Nephron (organoid): ENCODE data around the gene MMP17.
"Not testable (repeated sequence)": the region's sequence is repeated elsewhere in the genome, so short reads cannot be mapped to it uniquely, and the experiment has no call there.

Experiments
- H3K27ac Mint-ChIP-seq, 3 experiments: 2 replicates each; pipeline ENCODE4 v1.8.0; 2020; ENCODE audit warnings: mixed read lengths in 3 of 3, mild to moderate bottlenecking in 2 of 3, moderate library complexity in 1 of 3
- H3K27me3 Mint-ChIP-seq: 2 replicates; pipeline ENCODE4 v1.8.0; 2021; ENCODE audit warnings: low read depth, mild to moderate bottlenecking, moderate library complexity, mixed read lengths
- H3K36me3 Mint-ChIP-seq: 2 replicates; pipeline ENCODE4 v1.8.0; 2020; ENCODE audit warnings: low read depth, mixed read lengths
- H3K4me1 Mint-ChIP-seq: 2 replicates; pipeline ENCODE4 v1.8.0; 2020; ENCODE audit warnings: mixed read lengths
- H3K4me3 Mint-ChIP-seq, 3 experiments: 2 replicates each; pipeline ENCODE4 v1.8.0; 2020; ENCODE audit warnings: mild to moderate bottlenecking in 3 of 3, mixed read lengths in 3 of 3, moderate library complexity in 2 of 3
- H3K9me3 Mint-ChIP-seq: 2 replicates; pipeline ENCODE4 v1.8.0; 2020; ENCODE audit warnings: mixed read lengths
- TF ChIP-seq, protein P1 (sequence below), 3 experiments: fragments of 200-600 bp; sonication (generic); IDR thresholded peaks; one replicate each; pipeline ENCODE4 v1.5.0; 2021; ENCODE audit warnings: antibody characterized with exemption in 3 of 3; ENCODE audit not compliant: unreplicated experiment in 3 of 3

The MMP17 gene

DNA sequence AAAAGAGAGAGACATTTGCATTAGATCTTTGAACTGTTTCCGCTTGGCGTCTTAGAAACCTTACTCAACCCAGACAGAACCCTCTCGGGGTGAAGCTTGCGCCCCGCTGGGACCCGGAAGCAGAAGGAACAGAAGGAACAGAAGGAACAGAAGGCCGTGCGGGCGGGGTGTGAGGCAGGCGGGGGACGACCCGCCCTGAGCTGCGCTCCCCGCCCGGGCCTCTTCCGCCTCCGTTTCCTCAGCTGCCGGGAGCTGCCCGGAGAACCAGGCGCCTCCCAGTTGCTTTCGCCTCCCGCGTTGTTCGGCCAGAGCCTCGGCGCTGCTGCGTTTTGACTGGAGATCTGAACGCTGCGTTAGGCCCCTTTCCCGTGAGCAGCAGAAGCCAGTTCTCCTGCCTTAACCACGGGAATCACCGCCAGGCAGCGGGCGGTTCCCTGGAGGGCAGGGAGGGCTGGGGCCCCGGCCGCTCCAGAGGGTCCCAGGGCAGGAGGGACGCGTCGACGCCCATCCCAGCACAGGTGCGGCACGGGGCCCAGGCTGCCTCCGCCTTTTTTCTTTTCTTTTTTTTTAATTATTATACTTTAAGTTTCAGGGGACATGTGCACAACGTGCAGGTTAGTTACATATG is 19.3 kb upstream of the MMP17 start:
- Mint-ChIP-seq H3K27me3 (peaks cover 9% of the 10 kb centered on the region), H3K4me3 (no peak overlapping the region), H3K9me3 (peaks cover 24% of the 10 kb centered on the region), H3K4me1 (peaks cover 4% of the 10 kb centered on the region), H3K36me3 (peaks cover 13% of the 10 kb centered on the region), H3K27ac (no peak overlapping the region)
- TF ChIP-seq, protein P1, sequence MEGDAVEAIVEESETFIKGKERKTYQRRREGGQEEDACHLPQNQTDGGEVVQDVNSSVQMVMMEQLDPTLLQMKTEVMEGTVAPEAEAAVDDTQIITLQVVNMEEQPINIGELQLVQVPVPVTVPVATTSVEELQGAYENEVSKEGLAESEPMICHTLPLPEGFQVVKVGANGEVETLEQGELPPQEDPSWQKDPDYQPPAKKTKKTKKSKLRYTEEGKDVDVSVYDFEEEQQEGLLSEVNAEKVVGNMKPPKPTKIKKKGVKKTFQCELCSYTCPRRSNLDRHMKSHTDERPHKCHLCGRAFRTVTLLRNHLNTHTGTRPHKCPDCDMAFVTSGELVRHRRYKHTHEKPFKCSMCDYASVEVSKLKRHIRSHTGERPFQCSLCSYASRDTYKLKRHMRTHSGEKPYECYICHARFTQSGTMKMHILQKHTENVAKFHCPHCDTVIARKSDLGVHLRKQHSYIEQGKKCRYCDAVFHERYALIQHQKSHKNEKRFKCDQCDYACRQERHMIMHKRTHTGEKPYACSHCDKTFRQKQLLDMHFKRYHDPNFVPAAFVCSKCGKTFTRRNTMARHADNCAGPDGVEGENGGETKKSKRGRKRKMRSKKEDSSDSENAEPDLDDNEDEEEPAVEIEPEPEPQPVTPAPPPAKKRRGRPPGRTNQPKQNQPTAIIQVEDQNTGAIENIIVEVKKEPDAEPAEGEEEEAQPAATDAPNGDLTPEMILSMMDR (IDR thresholded peaks at IDR 0.05; ENCODE audit: unreplicated experiment in 3 of 3): no peak

DNA sequence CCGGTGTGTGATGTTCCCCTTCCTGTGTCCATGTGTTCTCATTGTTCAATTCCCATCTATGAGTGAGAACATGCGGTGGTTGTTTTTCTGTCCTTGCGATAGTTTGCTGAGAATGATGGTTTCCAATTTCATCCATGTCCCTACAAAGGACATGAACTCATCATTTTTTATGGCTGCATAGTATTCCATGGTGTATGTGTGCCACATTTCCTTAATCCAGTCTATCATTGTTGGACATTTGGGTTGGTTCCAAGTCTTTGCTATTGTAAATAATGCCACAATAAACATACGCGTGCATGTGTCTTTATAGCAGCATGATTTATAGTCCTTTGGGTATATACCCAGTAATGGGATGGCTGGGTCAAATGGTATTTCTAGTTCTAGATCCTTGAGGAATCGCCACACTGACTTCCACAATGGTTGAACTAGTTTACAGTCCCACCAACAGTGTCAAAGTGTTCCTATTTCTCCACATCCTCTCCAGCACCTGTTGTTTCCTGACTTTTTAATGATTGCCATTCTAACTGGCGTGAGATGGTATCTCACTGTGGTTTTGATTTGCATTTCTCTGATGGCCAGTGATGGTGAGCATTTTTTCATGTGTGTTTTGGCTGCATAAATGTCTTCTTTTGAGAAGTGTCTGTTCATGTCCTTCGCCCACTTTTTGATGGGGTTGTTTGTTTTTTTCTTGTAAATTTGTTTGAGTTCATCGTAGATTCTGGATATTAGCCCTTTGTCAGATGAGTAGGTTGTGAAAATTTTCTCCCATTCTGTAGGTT is 18.5 kb upstream of the MMP17 start:
- H3K36me3 Mint-ChIP-seq, H3K4me3 Mint-ChIP-seq, H3K4me1 Mint-ChIP-seq, H3K27me3 Mint-ChIP-seq, H3K27ac Mint-ChIP-seq: not testable (repeated sequence)
- H3K9me3 Mint-ChIP-seq: peaks cover 24% of the 10 kb centered on the region

DNA sequence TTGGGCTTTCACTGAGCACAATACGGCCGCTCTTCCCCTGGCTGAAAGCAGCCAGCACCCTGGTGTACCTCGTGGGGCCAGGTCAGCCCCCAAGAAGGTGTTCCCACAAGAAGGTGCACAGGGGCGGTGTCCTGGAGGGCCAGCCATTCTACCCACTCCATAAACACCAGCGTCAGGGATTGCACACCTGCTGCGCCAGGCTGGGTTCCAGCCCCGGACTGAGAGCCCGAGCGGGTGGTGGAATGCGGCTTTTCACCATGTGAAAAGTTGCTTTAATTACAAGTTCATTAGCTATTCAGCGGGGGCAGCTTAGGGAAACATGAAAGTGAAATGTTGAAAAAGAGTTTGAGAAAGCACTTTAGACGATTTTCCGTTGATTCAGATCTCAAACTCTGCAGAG is 17.5 kb upstream of the MMP17 start:
- no peaks in the 10 kb centered on the region for H3K4me1 Mint-ChIP-seq
- H3K9me3 Mint-ChIP-seq: peaks cover 21% of the 10 kb centered on the region
- peaks cover 7% of the 10 kb centered on the region for H3K36me3 Mint-ChIP-seq
- H3K27me3 Mint-ChIP-seq: peaks cover 9% of the 10 kb centered on the region
- no peak overlapping the region for H3K27ac Mint-ChIP-seq
- TF ChIP-seq, protein P1 (IDR thresholded peaks at IDR 0.05; ENCODE audit: unreplicated experiment in 3 of 3): no peak
- no peak overlapping the region for H3K4me3 Mint-ChIP-seq

DNA sequence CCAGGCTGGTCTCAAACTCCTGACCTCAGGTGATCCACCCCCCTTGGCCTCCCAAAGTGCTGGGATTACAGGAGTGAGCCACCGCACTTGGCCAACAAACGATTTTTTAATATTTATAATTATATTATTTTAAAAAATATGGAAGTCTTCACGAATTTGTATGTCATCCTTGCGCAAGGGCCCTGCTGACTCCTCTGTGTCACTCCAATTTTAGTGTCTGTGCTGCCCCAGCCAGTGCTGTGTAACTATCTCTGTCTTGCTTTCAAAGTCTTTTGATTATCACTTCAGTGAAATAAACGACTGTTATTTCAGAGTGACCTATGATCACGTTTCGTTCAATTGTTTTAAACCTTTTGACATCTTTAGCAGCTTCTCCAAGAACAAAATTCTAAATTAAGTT is 13.1 kb upstream of the MMP17 start:
- peaks cover 3% of the 10 kb centered on the region for H3K27me3 Mint-ChIP-seq
- H3K27ac Mint-ChIP-seq: no peak overlapping the region
- TF ChIP-seq, protein P1 (IDR thresholded peaks at IDR 0.05; ENCODE audit: unreplicated experiment in 3 of 3): no peak
- no peak overlapping the region for H3K4me3 Mint-ChIP-seq
- H3K36me3 Mint-ChIP-seq: peaks cover 7% of the 10 kb centered on the region
- H3K4me1 Mint-ChIP-seq: no peaks in the 10 kb centered on the region
- H3K9me3 Mint-ChIP-seq: peaks cover 18% of the 10 kb centered on the region

DNA sequence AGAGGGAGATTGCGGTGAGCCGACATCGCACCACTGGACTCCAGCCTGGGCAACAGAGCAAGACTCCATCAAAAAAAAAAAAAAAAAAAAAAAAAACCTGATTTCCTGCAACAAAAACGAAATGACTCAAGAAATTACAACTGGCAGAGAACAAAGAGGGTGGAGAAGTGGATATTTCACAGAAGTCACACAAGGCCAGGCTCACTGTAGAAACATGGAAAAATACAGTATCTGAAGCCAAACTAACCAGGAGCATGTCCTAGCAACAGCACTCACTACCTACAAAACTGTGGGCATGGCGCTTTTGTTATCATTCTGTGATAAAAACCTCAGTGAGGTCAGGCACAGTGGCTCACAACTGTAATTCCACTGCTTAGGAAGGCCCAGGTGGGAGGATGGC is 11.7 kb upstream of the MMP17 start:
- Mint-ChIP-seq H3K27ac (no peak overlapping the region), H3K9me3 (peaks cover 14% of the 10 kb centered on the region), H3K36me3 (peaks cover 7% of the 10 kb centered on the region), H3K27me3 (peaks cover 3% of the 10 kb centered on the region), H3K4me3 (no peak overlapping the region), H3K4me1 (no peaks in the 10 kb centered on the region)
- TF ChIP-seq, protein P1 (IDR thresholded peaks at IDR 0.05; ENCODE audit: unreplicated experiment in 3 of 3): no peak

DNA sequence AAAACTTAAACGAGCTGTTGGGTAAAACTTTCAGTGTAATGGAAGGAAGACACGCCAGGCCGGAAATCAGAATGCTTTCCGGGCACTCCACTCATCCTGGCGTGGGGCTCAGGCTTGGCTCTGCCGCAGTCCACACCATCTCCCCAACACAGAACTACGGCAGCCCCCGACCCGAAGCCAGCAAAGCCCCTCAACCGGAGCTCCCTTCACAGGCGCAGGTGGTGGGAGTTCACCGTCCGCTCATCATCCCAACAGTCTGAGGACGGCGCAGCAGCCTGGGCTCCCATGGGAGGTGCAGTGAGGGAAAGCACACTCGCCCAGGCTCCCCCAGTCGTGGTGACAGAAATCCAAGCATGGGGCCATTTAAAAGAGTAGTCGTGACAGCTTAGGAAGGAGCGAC is 11.0 kb upstream of the MMP17 start:
- TF ChIP-seq, protein P1 (IDR thresholded peaks at IDR 0.05; ENCODE audit: unreplicated experiment in 3 of 3): no peak
- Mint-ChIP-seq H3K4me3 (no peak overlapping the region), H3K27ac (no peak overlapping the region), H3K4me1 (no peaks in the 10 kb centered on the region), H3K9me3 (peaks cover 7% of the 10 kb centered on the region), H3K36me3 (peaks cover 4% of the 10 kb centered on the region), H3K27me3 (peaks cover 4% of the 10 kb centered on the region)
